HEK293 (cell line): Measurements from ENCODE around the gene HSF5.

Source experiments
- CTCF ChIA-PET: fragments of 350-600 bp; formaldehyde crosslinking; extraction: SDS; loops from one replicate; lab custom pipeline; 2021; ENCODE audit warnings: antibody characterized with exemption; lab: Yijun Ruan, JAX
- POLR2A ChIA-PET: fragments of 300-600 bp; formaldehyde crosslinking; extraction: SDS; loops from one replicate; lab custom pipeline; 2020; ENCODE audit warnings: antibody characterized with exemption, inconsistent platforms; lab: Yijun Ruan, JAX
- H3K27ac ChIP-seq: fragments of 200-500 bp; sonication (Bioruptor generic); 2 replicates; pipeline ENCODE4 v1.5.1; 2014; ENCODE audit warnings: low read depth, low read length, control low read depth, inconsistent platforms; ENCODE audit errors: extremely low read depth
- H3K36me3 ChIP-seq, 2 experiments: fragments of 200-500 bp in 1 of 2; sonication (Bioruptor generic) in 1 of 2; 1 replicate in 1 of 2; 2 replicates in 1 of 2; pipeline ENCODE4 v1.5.1; 2014 to 2017; ENCODE audit warnings: inconsistent platforms in 2 of 2, low read length in 2 of 2; ENCODE audit not compliant: control insufficient read depth in 2 of 2, insufficient read depth in 1 of 2
- H3K4me1 ChIP-seq: fragments of 200-500 bp; sonication (Bioruptor generic); 2 replicates; pipeline ENCODE4 v1.5.1; 2014; ENCODE audit warnings: mild to moderate bottlenecking, low read length, inconsistent platforms; ENCODE audit not compliant: control insufficient read depth, insufficient read depth
- H3K4me3 ChIP-seq: 2 replicates; pipeline ENCODE4 v1.5.1; 2011; ENCODE audit warnings: low read depth, mild to moderate bottlenecking, control low read depth, low read length, moderate library complexity
- H3K9me3 ChIP-seq: fragments of 200-500 bp; sonication (Bioruptor generic); 2 replicates; pipeline ENCODE4 v1.5.1; 2014; ENCODE audit warnings: low read depth, low read length, inconsistent platforms; ENCODE audit not compliant: control insufficient read depth, insufficient read depth
- FEZF1 ChIP-seq: fragments of 450-650 bp; formaldehyde crosslinking; IDR thresholded peaks from 2 replicates; pipeline ENCODE4 v1.5.1; 2016; ENCODE audit warnings: missing biosample characterization, missing genetic modification characterization
- GLIS1 ChIP-seq: fragments of 450-650 bp; formaldehyde crosslinking; IDR thresholded peaks from 2 replicates; pipeline ENCODE4 v1.5.1; 2016; ENCODE audit warnings: missing biosample characterization, missing genetic modification characterization
- GLIS2 ChIP-seq: fragments of 450-650 bp; formaldehyde crosslinking; IDR thresholded peaks from 2 replicates; pipeline ENCODE4 v1.5.1; 2016; ENCODE audit warnings: missing biosample characterization, missing genetic modification characterization
- PBX3 ChIP-seq: sonication (generic); formaldehyde crosslinking; IDR thresholded peaks from 2 replicates; pipeline ENCODE4 v1.8.1; 2022; ENCODE audit warnings: mild to moderate bottlenecking, moderate library complexity, missing genetic modification reagents
- PRDM1 ChIP-seq: fragments of 450-650 bp; formaldehyde crosslinking; IDR thresholded peaks from 2 replicates; pipeline ENCODE4; 2016; ENCODE audit warnings: missing biosample characterization, missing genetic modification characterization
- SCRT2 ChIP-seq: fragments of 450-650 bp; formaldehyde crosslinking; IDR thresholded peaks from 2 replicates; pipeline ENCODE4 v1.5.1; 2016; ENCODE audit warnings: missing biosample characterization, missing genetic modification characterization
- YY2 ChIP-seq: fragments of 450-650 bp; formaldehyde crosslinking; IDR thresholded peaks from 2 replicates; pipeline ENCODE4 v1.5.1; 2016; ENCODE audit warnings: missing biosample characterization, missing genetic modification characterization
- ZBTB8A ChIP-seq: fragments of 450-650 bp; formaldehyde crosslinking; IDR thresholded peaks from 2 replicates; pipeline ENCODE4 v1.5.1; 2016; ENCODE audit warnings: missing biosample characterization, missing genetic modification characterization
- ZNF138 ChIP-seq: fragments of 450-650 bp; formaldehyde crosslinking; IDR thresholded peaks from 2 replicates; pipeline ENCODE4 v1.5.1; 2016; ENCODE audit warnings: missing biosample characterization, missing genetic modification characterization, borderline replicate concordance
- ZNF146 ChIP-seq: fragments of 450-650 bp; formaldehyde crosslinking; IDR thresholded peaks from 2 replicates; pipeline ENCODE4 v1.5.1; 2016; ENCODE audit warnings: missing biosample characterization, missing genetic modification characterization
- ZNF324 ChIP-seq: fragments of 450-650 bp; formaldehyde crosslinking; IDR thresholded peaks from 2 replicates; pipeline ENCODE4 v1.5.1; 2016; ENCODE audit warnings: missing biosample characterization, missing genetic modification characterization
- ZNF391 ChIP-seq: fragments of 450-650 bp; formaldehyde crosslinking; IDR thresholded peaks from 2 replicates; pipeline ENCODE4 v1.5.1; 2016; ENCODE audit warnings: low read depth, missing biosample characterization, missing genetic modification characterization, borderline replicate concordance
- ZNF449 ChIP-seq: fragments of 450-650 bp; formaldehyde crosslinking; IDR thresholded peaks from 2 replicates; pipeline ENCODE4 v1.5.1; 2017; ENCODE audit warnings: missing biosample characterization, mild to moderate bottlenecking, missing genetic modification characterization, moderate library complexity
- ZNF558 ChIP-seq: fragments of 450-650 bp; formaldehyde crosslinking; IDR thresholded peaks from 2 replicates; pipeline ENCODE4 v1.5.1; 2016; ENCODE audit warnings: missing biosample characterization, missing genetic modification characterization
- ZNF560 ChIP-seq: fragments of 450-650 bp; formaldehyde crosslinking; IDR thresholded peaks from 2 replicates; pipeline ENCODE4 v1.5.1; 2017; ENCODE audit warnings: missing biosample characterization, missing genetic modification characterization, borderline replicate concordance
- ZNF639 ChIP-seq: fragments of 450-650 bp; formaldehyde crosslinking; IDR thresholded peaks from 2 replicates; pipeline ENCODE4 v1.5.1; 2016; ENCODE audit warnings: missing biosample characterization, missing genetic modification characterization
- ZNF792 ChIP-seq: fragments of 450-650 bp; formaldehyde crosslinking; IDR thresholded peaks from 2 replicates; pipeline ENCODE4 v1.5.1; 2016; ENCODE audit warnings: missing biosample characterization, missing genetic modification characterization
- ZSCAN23 ChIP-seq: fragments of 450-650 bp; formaldehyde crosslinking; IDR thresholded peaks from 2 replicates; pipeline ENCODE4 v1.5.1; 2016; ENCODE audit warnings: missing biosample characterization, missing genetic modification characterization
- TF ChIP-seq, protein P1 (sequence below): fragments of 450-650 bp; formaldehyde crosslinking; optimal IDR thresholded peaks from 2 replicates; pipeline ENCODE3; 2016; ENCODE audit warnings: missing biosample characterization, mild to moderate bottlenecking, missing genetic modification characterization
- TF ChIP-seq, protein P2 (sequence below): fragments of 450-650 bp; formaldehyde crosslinking; IDR thresholded peaks from 2 replicates; pipeline ENCODE4 v1.5.1; 2016; ENCODE audit warnings: missing biosample characterization, missing genetic modification characterization

The HSF5 gene

DNA sequence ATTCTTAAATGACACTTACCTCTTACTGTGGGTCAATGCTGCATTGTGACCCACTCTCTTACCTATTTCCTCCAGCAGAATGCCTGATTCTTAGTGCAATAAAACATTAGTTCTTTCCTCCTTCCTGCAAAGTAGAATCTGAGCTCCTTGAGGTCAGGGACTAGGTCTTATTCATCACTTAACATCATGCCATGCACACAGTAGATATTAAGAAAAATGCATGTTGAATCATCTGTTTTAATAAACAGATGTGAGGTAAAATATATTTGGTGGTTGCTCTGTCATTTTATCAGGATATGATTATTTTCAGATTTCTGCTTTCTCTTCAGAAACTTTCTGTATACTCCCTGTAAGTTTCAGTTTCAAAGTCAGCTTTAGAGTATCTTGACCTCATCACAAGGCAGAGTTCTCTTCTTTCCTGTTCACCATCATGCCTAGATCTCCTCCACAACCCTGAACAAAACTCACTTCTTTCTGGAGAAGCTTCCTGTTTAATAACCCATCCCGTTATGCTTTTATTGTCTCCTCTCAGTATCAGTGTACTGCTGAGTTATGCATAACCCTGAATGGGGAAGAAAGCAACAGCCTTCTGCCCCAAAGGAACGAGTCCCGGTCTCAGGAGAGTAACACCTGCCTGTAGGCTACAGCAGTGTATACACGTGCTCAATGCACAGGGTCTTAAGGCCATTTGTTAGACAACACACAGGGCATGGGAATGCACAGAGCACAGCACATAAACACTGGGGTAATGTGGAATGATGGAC, 105.9 kb downstream of the HSF5 start:
- no peaks in the 10 kb centered on the region for H3K9me3 ChIP-seq
- H3K4me1 ChIP-seq: peaks cover 14% of the 10 kb centered on the region
- no peaks in the 10 kb centered on the region for H3K36me3 ChIP-seq
- no peak overlapping the region for H3K4me3 ChIP-seq
- ChIA-PET POLR2A (interaction anchor here (1.0 to 4.1 kb wide), 2 partner anchors 30 to 35 kb away, joined by 4 to 11 read pairs; partner anchors contain the start of genes RNF43 and SUPT4H1), CTCF (interaction anchor here (1.1 to 1.8 kb wide), 2 partner anchors 35 to 65 kb away, joined by 5 to 8 read pairs; partner anchors contain the start of gene RNF43)
- H3K27ac ChIP-seq: no peak overlapping the region
- TF ChIP-seq ZNF324 (tag by site-specific recombination) (no peak), ZNF146 (tag by site-specific recombination) (no peak), YY2 (tag by site-specific recombination) (no peak), ZBTB8A (tag by site-specific recombination) (no peak), ZNF639 (tag by site-specific recombination) (no peak), SCRT2 (peak; percentile 30; the same call in 1 of the 2 replicates), ZNF138 (tag by site-specific recombination) (no peak), ZNF560 (tag by site-specific recombination) (no peak), PRDM1 (tag by site-specific recombination) (0 out of 2 replicates have a peak, but pooled peaks have one; percentile 35), ZSCAN23 (tag by site-specific recombination) (no peak), ZNF391 (no peak), FEZF1 (tag by site-specific recombination) (no peak)
- TF ChIP-seq, protein P1, sequence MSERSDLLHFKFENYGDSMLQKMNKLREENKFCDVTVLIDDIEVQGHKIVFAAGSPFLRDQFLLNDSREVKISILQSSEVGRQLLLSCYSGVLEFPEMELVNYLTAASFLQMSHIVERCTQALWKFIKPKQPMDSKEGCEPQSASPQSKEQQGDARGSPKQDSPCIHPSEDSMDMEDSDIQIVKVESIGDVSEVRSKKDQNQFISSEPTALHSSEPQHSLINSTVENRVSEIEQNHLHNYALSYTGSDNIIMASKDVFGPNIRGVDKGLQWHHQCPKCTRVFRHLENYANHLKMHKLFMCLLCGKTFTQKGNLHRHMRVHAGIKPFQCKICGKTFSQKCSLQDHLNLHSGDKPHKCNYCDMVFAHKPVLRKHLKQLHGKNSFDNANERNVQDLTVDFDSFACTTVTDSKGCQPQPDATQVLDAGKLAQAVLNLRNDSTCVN (tag by site-specific recombination): no peak

GRCh38 chr17:58381124-58382035, 106.8 kb downstream of the HSF5 start:
- TF ChIP-seq ZNF558 (tag by site-specific recombination) (no peak), SCRT2 (peak; percentile 71), ZNF792 (tag by site-specific recombination) (no peak), PBX3 (CRISPR knock-in tag) (no peak), GLIS1 (tag by site-specific recombination) (peak; percentile 77), GLIS2 (no peak), ZNF449 (no peak)
- TF ChIP-seq, protein P2, sequence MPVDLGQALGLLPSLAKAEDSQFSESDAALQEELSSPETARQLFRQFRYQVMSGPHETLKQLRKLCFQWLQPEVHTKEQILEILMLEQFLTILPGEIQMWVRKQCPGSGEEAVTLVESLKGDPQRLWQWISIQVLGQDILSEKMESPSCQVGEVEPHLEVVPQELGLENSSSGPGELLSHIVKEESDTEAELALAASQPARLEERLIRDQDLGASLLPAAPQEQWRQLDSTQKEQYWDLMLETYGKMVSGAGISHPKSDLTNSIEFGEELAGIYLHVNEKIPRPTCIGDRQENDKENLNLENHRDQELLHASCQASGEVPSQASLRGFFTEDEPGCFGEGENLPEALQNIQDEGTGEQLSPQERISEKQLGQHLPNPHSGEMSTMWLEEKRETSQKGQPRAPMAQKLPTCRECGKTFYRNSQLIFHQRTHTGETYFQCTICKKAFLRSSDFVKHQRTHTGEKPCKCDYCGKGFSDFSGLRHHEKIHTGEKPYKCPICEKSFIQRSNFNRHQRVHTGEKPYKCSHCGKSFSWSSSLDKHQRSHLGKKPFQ (tag by site-specific recombination): no peak
- TF ChIP-seq, all 188 proteins: peak for 2
- Histone ChIP-seq H3K4me3 (no peak overlapping the region), H3K27ac (no peak overlapping the region), H3K36me3 (no peaks in the 10 kb centered on the region), H3K4me1 (peaks cover 14% of the 10 kb centered on the region), H3K9me3 (no peaks in the 10 kb centered on the region)
- CTCF ChIA-PET: interaction anchor here (1.1 to 1.8 kb wide), 2 partner anchors 36 to 64 kb away, joined by 5 to 8 read pairs; partner anchors contain the start of gene RNF43
- POLR2A ChIA-PET: interaction anchor here (1.0 to 4.1 kb wide), 2 partner anchors 29 to 36 kb away, joined by 4 to 11 read pairs; partner anchors contain the start of genes RNF43 and SUPT4H1
